OCI-LY7 (cell line): ENCODE measurements around the gene RASL12. TPM values are rescaled to one million over a fixed set of nuclear protein-coding genes. Genes with fewer than 3 reads are reported as not detected.
"Not testable (repeated sequence)": the region's sequence is repeated elsewhere in the genome, so short reads cannot be mapped to it uniquely, and the experiment has no call there.

Source experiments
- BruUV-seq: library from RNA; stranded (reverse); fragments of 400-500 nt; replicated peaks from 2 replicates; lab custom pipeline; 2021; lab: Mats Ljungman, UMichigan
- CTCF ChIA-PET: fragments of 300-600 bp; sonication (Branson Sonifier 250); formaldehyde crosslinking; loops from one replicate; lab custom pipeline; 2022; ENCODE audit warnings: antibody characterized with exemption; ENCODE audit not compliant: unreplicated experiment; lab: Charles Lee
- POLR2A ChIA-PET: fragments of 300-600 bp; sonication (Branson Sonifier 250); formaldehyde crosslinking; loops from one replicate; lab custom pipeline; 2022; ENCODE audit warnings: antibody characterized with exemption; lab: Charles Lee
- DNase-seq: peaks from one replicate; pipeline ENCODE4 v3.0.0-alpha.2; 2015; ENCODE audit warnings: low spot score
- H2AFZ ChIP-seq: fragments of 200-600 bp; sonication (generic), shearing (Covaris generic); 2 replicates; pipeline ENCODE4 v1.6.1; 2014; ENCODE audit warnings: mild to moderate bottlenecking, antibody characterized with exemption, low read length, moderate library complexity
- H3K27ac ChIP-seq: fragments of 200-600 bp; sonication (generic); 2 replicates; pipeline ENCODE4 v1.5.1; 2014; ENCODE audit warnings: mixed run types, low read depth, mild to moderate bottlenecking, moderate library complexity, low read length, inconsistent platforms; ENCODE audit not compliant: poor library complexity, severe bottlenecking
- H3K36me3 ChIP-seq: fragments of 200-600 bp; sonication (generic); 2 replicates; pipeline ENCODE4 v1.6.1; 2014; ENCODE audit warnings: mild to moderate bottlenecking, antibody characterized with exemption, low read length, moderate library complexity, mixed read lengths; ENCODE audit not compliant: insufficient read depth
- H3K4me1 ChIP-seq: fragments of 200-600 bp; sonication (generic); 2 replicates; pipeline ENCODE4 v1.5.1; 2014; ENCODE audit warnings: mild to moderate bottlenecking, low read length; ENCODE audit not compliant: insufficient read depth, poor library complexity, severe bottlenecking
- H3K4me2 ChIP-seq: fragments of 200-600 bp; sonication (generic); 2 replicates; pipeline ENCODE4 v1.6.1; 2014; ENCODE audit warnings: mild to moderate bottlenecking, low read length
- H3K4me3 ChIP-seq: fragments of 200-600 bp; sonication (generic); 2 replicates; pipeline ENCODE4 v1.5.1; 2014; ENCODE audit warnings: mild to moderate bottlenecking, low read depth, low read length; ENCODE audit not compliant: poor library complexity, severe bottlenecking
- H3K79me2 ChIP-seq: fragments of 200-600 bp; sonication (generic); 2 replicates; pipeline ENCODE4 v1.6.1; 2016; ENCODE audit warnings: low read depth, mild to moderate bottlenecking, low read length, moderate library complexity, mixed read lengths; ENCODE audit not compliant: insufficient read depth
- H3K9me2 ChIP-seq: fragments of 200-600 bp; sonication (generic); 2 replicates; pipeline ENCODE4 v1.6.1; 2016; ENCODE audit warnings: mild to moderate bottlenecking, low read length, mixed read lengths; ENCODE audit not compliant: insufficient read depth
- H3K9me3 ChIP-seq: fragments of 200-600 bp; sonication (generic); 2 replicates; pipeline ENCODE4 v1.6.1; 2014; ENCODE audit warnings: mild to moderate bottlenecking, mixed run types, low read length, mixed read lengths
- H4K20me1 ChIP-seq: fragments of 200-600 bp; sonication (generic); 2 replicates; pipeline ENCODE4 v1.6.1; 2014; ENCODE audit warnings: mild to moderate bottlenecking, antibody characterized with exemption, low read length, moderate library complexity, mixed read lengths; ENCODE audit not compliant: insufficient read depth
- EZH2phosphoT487 ChIP-seq: fragments of 200-600 bp; sonication (generic); IDR thresholded peaks from 2 replicates; pipeline ENCODE4 v1.6.1; 2018; ENCODE audit warnings: low read depth, borderline replicate concordance, mild to moderate bottlenecking, mixed run types, antibody characterized with exemption, low read length, moderate library complexity, mixed read lengths
- intact Hi-C: fragments of 100-400 bp; cut with micrococcal nuclease; formaldehyde crosslinking; loops from one replicate; pipeline ENCODE4 v1.10.0; 2022; ENCODE audit not compliant: unreplicated experiment
- total RNA-seq, 2 experiments: library from RNA; depleted of rRNA in 1 of 2; stranded (reverse); fragments of >200 nt in 1 of 2; shearing (Covaris generic) in 1 of 2; gene quantifications; 2 replicates each; pipeline ENCODE4 v1.2.3, GENCODE V29; 2014 to 2022
- TF ChIP-seq, protein P1 (sequence below): fragments of 200-600 bp; sonication (generic); conservative IDR thresholded peaks from 2 replicates; pipeline ENCODE4 v1.5.1; 2014; ENCODE audit warnings: mild to moderate bottlenecking, antibody characterized with exemption, low read length, moderate library complexity, mixed read lengths

Gene RASL12
- total RNA-seq, 2 experiments from 2014 or later: not detected

- CTCF ChIA-PET: no interaction called here
Measured at GRCh38 chr15:65020419-65020818, 47.4 kb downstream of the RASL12 start.

DNA sequence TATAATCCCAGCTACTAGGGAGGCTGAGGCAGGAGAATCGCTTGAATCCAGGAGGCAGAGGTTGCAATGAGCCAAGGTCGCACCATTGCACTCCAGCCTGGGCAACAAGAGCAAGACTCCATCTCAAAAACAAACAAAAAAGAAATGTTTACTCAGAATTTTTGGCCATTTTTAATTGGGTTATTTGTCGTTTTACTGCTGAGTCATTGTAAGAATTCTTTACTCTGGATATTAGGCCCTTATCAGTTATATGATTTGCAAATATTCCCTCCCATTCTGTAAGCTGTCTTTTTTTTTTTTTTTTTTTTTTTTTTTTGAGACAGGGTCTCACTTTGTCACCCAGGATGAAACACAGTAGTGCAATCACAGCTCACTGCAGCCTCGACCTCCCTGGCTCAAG is 56.6 kb downstream of the RASL12 start:
- H3K9me2 ChIP-seq, H4K20me1 ChIP-seq, H3K4me3 ChIP-seq, H3K27ac ChIP-seq, H3K4me1 ChIP-seq, H2AFZ ChIP-seq, BruUV-seq, DNase-seq, H3K9me3 ChIP-seq, intact Hi-C loops, H3K79me2 ChIP-seq, H3K4me2 ChIP-seq, CTCF ChIA-PET: not testable (repeated sequence)
- H3K36me3 ChIP-seq: peaks cover 41% of the 10 kb centered on the region
- POLR2A ChIA-PET: interaction anchor here (0.6 to 0.9 kb wide), 4 partner anchors 11 to 534 kb away, joined by 3 to 5 read pairs (median 4); no protein-coding TSS in a partner anchor

More at GRCh38 chr15:65020419-65020818, 47.4 kb downstream of the RASL12 start:
- POLR2A ChIA-PET: interaction anchor here (1.0 to 1.4 kb wide), 3 partner anchors 18 to 94 kb away, joined by 3 to 5 read pairs (median 4); partner anchors contain the start of gene UBAP1L
- Histone ChIP-seq H3K4me1 (no peaks in the 10 kb centered on the region), H2AFZ (no peak overlapping the region), H3K9me3 (no peaks in the 10 kb centered on the region), H3K4me3 (no peak overlapping the region), H4K20me1 (no peaks in the 10 kb centered on the region), H3K36me3 (peaks cover 61% of the 10 kb centered on the region), H3K4me2 (no peak overlapping the region), H3K79me2 (no peaks in the 10 kb centered on the region), H3K27ac (no peak overlapping the region), H3K9me2 (no peaks in the 10 kb centered on the region)
- no TSS peak for BruUV-seq
- no peak for DNase-seq
- TF ChIP-seq EZH2phosphoT487: no peak
- TF ChIP-seq, protein P1, sequence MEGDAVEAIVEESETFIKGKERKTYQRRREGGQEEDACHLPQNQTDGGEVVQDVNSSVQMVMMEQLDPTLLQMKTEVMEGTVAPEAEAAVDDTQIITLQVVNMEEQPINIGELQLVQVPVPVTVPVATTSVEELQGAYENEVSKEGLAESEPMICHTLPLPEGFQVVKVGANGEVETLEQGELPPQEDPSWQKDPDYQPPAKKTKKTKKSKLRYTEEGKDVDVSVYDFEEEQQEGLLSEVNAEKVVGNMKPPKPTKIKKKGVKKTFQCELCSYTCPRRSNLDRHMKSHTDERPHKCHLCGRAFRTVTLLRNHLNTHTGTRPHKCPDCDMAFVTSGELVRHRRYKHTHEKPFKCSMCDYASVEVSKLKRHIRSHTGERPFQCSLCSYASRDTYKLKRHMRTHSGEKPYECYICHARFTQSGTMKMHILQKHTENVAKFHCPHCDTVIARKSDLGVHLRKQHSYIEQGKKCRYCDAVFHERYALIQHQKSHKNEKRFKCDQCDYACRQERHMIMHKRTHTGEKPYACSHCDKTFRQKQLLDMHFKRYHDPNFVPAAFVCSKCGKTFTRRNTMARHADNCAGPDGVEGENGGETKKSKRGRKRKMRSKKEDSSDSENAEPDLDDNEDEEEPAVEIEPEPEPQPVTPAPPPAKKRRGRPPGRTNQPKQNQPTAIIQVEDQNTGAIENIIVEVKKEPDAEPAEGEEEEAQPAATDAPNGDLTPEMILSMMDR: no peak
- intact Hi-C loops: no loop called here

DNA sequence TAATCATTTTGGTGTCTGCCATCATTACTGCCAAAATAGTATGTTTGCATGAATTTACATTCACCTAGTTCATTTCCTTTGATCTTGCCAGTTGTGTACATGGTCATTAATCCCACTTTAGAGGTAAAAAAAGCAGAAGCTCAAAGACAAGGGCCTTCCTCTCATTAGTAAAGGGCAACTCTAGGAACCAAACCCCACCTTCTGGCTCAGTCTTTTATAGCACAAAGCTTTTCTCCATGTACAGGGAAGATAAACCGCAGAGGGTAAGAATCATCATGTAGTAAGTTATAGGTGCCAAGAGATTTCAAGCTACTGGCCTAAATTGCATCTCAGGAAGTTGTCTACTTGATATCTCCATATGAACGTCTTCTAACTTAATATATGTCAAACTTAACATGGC is 58.8 kb downstream of the RASL12 start:
- CTCF ChIA-PET: interaction anchor here (0.6 kb wide), 1 partner anchor 114 kb away, joined by 3 read pairs; no protein-coding TSS in a partner anchor
- peak; percentile 21 for DNase-seq

More for the DNA sequence above, 58.8 kb downstream of the RASL12 start:
- no peak for TF ChIP-seq EZH2phosphoT487
- TF ChIP-seq, protein P1: peak; percentile 52; the same call in 1 of the 2 replicates
- POLR2A ChIA-PET: interaction anchor here (1.0 to 1.8 kb wide), 2 partner anchors 9 to 12 kb away, joined by 3 to 7 read pairs; no protein-coding TSS in a partner anchor
- intact Hi-C loops: no loop called here
- Histone ChIP-seq H3K36me3 (peaks cover 19% of the 10 kb centered on the region), H3K79me2 (no peaks in the 10 kb centered on the region), H3K9me3 (peaks cover 3% of the 10 kb centered on the region; the same call in 1 of the 2 replicates), H3K4me2 (no peak overlapping the region), H2AFZ (no peak overlapping the region), H3K9me2 (no peaks in the 10 kb centered on the region), H4K20me1 (no peaks in the 10 kb centered on the region), H3K27ac (no peak overlapping the region), H3K4me1 (no peaks in the 10 kb centered on the region), H3K4me3 (no peak overlapping the region)
- BruUV-seq: no TSS peak
